Immature natural killer cell (primary cell): ENCODE measurements around the gene SYVN1. TPM values are rescaled to one million over a fixed set of nuclear protein-coding genes. Genes with fewer than 3 reads are reported as not detected.
A peak's percentile ranks its signal among the peaks of the same experiment; 100 is the strongest.
"Not testable (repeated sequence)": the region's sequence is repeated elsewhere in the genome, so short reads cannot be mapped to it uniquely, and the experiment has no call there.

Experiments
- DNase-seq, 3 donors: peaks; one replicate each; pipeline ENCODE4 v3.0.0; 2022; ENCODE audit warnings: mixed read lengths in 1 of 3
- H3K27ac Mint-ChIP-seq, 6 donors: one replicate each; pipeline ENCODE4 v1.8.0; 2020; ENCODE audit warnings: mixed read lengths in 6 of 6, mild to moderate bottlenecking in 5 of 6, inconsistent platforms in 4 of 6, moderate library complexity in 3 of 6
- H3K27me3 Mint-ChIP-seq, 3 donors: one replicate each; pipeline ENCODE4 v1.8.0; 2020 to 2021; ENCODE audit warnings: low read depth in 3 of 3, mild to moderate bottlenecking in 3 of 3, mixed read lengths in 3 of 3, moderate library complexity in 3 of 3, inconsistent platforms in 1 of 3
- H3K36me3 Mint-ChIP-seq, 3 donors: one replicate each; pipeline ENCODE4 v1.8.0; 2020; ENCODE audit warnings: mixed read lengths in 3 of 3, inconsistent platforms in 2 of 3, mild to moderate bottlenecking in 2 of 3
- H3K4me1 Mint-ChIP-seq, 2 donors: one replicate each; pipeline ENCODE4 v1.8.0; 2020; ENCODE audit warnings: inconsistent platforms in 2 of 2, mild to moderate bottlenecking in 2 of 2, mixed read lengths in 2 of 2, moderate library complexity in 1 of 2
- H3K4me3 Mint-ChIP-seq, 5 donors: one replicate each; pipeline ENCODE4 v1.8.0; 2020; ENCODE audit warnings: mild to moderate bottlenecking in 5 of 5, mixed read lengths in 5 of 5, inconsistent platforms in 3 of 5, moderate library complexity in 3 of 5
- H3K9me3 Mint-ChIP-seq, 6 donors: one replicate each; pipeline ENCODE4 v1.8.0; 2020; ENCODE audit warnings: mild to moderate bottlenecking in 6 of 6, mixed read lengths in 6 of 6, inconsistent platforms in 4 of 6, moderate library complexity in 3 of 6
- polyA plus RNA-seq, 3 donors: library from polyadenylated mRNA; unstranded; fragments of 300-500 nt; fragmentation: Illumina TruSeq; gene quantifications; one replicate each; pipeline ENCODE4 v1.2.3, GENCODE V29; 2021

Gene SYVN1
- polyA plus RNA-seq, 3 donors from 2014 or later = 2.3 to 21.8 (median 7.7) TPM

GRCh38 chr11:65165410-65166317 lies 31.3 kb upstream of the SYVN1 start:
- H3K4me3 Mint-ChIP-seq = no peak overlapping the region
- peaks cover 13 to 17% of the 10 kb centered on the region in 2 donors for H3K4me1 Mint-ChIP-seq
- H3K27ac Mint-ChIP-seq = no peak overlapping the region
- peaks cover 2 to 5% (median 5%) of the 10 kb centered on the region in 3 donors for H3K27me3 Mint-ChIP-seq
- H3K36me3 Mint-ChIP-seq = no peaks in the 10 kb centered on the region
- no peak for DNase-seq
- no peaks in the 10 kb centered on the region for H3K9me3 Mint-ChIP-seq

DNA sequence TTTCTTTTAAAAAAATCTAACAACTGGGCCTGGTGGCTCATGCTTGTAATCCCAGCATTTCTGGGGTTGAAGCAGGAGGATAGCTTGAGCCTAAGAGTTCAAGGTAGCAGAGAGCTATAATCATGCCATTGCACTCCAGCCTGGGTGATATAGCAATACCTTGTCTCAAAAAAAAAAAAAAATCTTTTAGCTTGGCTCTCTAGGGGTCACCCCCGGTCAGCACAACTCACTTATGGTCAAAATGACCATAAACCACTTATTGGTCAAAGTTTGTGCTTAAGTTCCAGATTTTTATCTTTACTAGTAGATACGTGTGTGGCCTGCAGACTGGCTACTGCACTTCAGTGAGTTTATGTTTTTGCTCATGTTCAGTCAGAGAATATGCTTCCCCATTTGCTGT lies 29.4 kb upstream of the SYVN1 start:
- H3K9me3 Mint-ChIP-seq = no peaks in the 10 kb centered on the region
- H3K4me1 Mint-ChIP-seq = peaks cover 3 to 5% of the 10 kb centered on the region in 2 donors
- H3K4me3 Mint-ChIP-seq = no peak overlapping the region
- no peaks in the 10 kb centered on the region for H3K36me3 Mint-ChIP-seq
- peaks cover 2 to 5% (median 2%) of the 10 kb centered on the region in 3 donors for H3K27me3 Mint-ChIP-seq
- H3K27ac Mint-ChIP-seq = no peak overlapping the region
- no peak for DNase-seq

DNA sequence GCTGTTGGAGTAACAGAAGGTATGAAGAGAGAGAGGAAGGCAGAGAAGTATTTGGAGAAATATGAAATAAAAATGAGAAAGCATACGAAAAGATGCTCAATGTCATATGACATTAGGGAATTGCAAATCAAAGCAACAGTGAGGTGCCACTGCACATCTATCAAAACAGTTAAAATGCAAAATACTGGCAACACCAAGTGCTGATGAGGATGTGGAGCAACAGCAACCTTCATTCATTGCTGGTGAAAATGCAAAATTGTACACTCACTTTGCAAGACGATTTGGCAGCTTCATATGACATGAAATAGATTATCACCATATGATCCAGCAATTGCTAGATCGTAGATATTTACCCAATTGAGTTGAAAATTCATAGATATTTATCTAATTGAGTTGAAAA lies 26.3 kb upstream of the SYVN1 start:
- no peak overlapping the region for H3K27ac Mint-ChIP-seq

GRCh38 chr11:65159012-65159411 lies 24.7 kb upstream of the SYVN1 start:
- Mint-ChIP-seq H3K9me3 (no peaks in the 10 kb centered on the region), H3K4me3 (no peak overlapping the region), H3K36me3 (no peaks in the 10 kb centered on the region), H3K27me3 (peaks cover 2 to 3% (median 3%) of the 10 kb centered on the region in 3 donors), H3K27ac (no peak overlapping the region), H3K4me1 (no peaks in the 10 kb centered on the region)
- no peak for DNase-seq

More for the DNA sequence above, 26.3 kb upstream of the SYVN1 start:
- Mint-ChIP-seq H3K9me3 (no peaks in the 10 kb centered on the region), H3K36me3 (no peaks in the 10 kb centered on the region), H3K4me1 (no peaks in the 10 kb centered on the region), H3K27me3 (peaks cover 2 to 3% (median 3%) of the 10 kb centered on the region in 3 donors), H3K4me3 (no peak overlapping the region)
- DNase-seq = no peak

DNA sequence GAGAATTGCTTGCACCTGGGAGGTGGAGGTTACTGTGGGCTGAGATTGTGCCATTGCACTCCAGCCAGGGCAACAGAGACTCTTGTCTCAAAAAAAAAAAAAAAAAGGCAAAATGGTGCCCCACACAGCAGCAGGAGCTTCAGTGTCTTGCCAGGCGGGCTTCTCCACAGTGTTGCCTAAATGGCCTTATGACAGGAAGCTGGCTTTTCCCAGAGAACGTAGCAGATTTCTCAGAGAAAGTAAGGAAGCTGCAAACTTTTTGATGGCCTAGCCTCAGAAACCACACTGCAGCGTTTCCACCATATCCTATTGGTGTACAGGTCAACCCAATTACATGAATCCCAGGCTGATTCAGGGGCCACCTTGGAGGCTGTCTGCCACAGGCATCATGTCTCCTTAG lies 23.0 kb upstream of the SYVN1 start:
- DNase-seq = no peak
- Mint-ChIP-seq H3K36me3 (no peaks in the 10 kb centered on the region), H3K4me1 (no peaks in the 10 kb centered on the region), H3K9me3 (no peaks in the 10 kb centered on the region), H3K27me3 (peaks cover 0 to 3% (median 2%) of the 10 kb centered on the region in 3 donors), H3K27ac (no peak overlapping the region), H3K4me3 (no peak overlapping the region)

- H3K4me1 Mint-ChIP-seq = no peaks in the 10 kb centered on the region
- no peak for DNase-seq
- H3K9me3 Mint-ChIP-seq = no peaks in the 10 kb centered on the region
- peaks cover 0 to 3% (median 2%) of the 10 kb centered on the region in 3 donors for H3K27me3 Mint-ChIP-seq
- no peaks in the 10 kb centered on the region for H3K36me3 Mint-ChIP-seq
- no peak overlapping the region for H3K4me3 Mint-ChIP-seq
- H3K27ac Mint-ChIP-seq = no peak overlapping the region
Measured at GRCh38 chr11:65156926-65157325, 22.6 kb upstream of the SYVN1 start.

DNA sequence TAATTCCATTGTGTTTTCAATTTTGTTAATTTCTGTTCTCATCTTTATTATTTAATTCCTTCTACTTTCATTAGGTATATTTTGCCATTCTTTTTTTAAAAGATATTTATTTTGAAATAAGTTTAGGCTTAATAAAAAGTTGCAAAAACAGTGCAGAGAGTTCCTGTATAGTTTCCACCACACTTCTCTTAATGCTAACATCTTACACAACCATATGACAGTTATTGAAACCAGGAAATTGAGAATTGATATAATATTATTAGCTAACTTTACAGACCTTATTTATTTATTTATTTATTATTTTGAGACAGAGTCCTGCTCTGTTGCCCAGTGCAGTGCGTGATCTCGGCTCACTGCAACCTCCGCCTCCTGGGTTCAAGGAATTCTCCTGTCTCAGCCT lies 21.9 kb upstream of the SYVN1 start:
- Mint-ChIP-seq H3K9me3 (no peaks in the 10 kb centered on the region), H3K4me1 (no peaks in the 10 kb centered on the region), H3K4me3 (no peak overlapping the region), H3K27ac (no peak overlapping the region), H3K27me3 (peaks cover 0 to 4% (median 2%) of the 10 kb centered on the region in 3 donors), H3K36me3 (no peaks in the 10 kb centered on the region)
- DNase-seq = no peak

DNA sequence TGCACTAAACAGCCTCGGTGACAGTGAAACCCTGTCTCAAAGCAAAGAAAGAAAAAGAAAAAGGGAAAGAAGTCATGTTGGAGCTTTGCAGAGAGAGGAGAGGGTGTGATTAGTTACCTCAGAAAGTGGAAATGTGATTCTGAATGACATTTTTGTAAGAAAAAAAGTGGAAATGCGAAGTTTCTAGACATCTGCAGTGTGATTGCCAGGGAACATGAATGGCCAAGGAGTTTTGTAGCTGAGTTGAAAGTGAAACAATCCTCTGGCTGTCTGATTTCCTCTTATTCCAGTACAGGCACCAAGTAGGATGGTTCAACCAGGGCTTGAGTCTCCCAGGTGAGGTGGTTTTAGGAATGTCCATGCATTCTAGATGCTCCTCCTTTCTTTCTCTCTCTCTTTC lies 17.8 kb upstream of the SYVN1 start:
- no peaks in the 10 kb centered on the region for H3K36me3 Mint-ChIP-seq
- no peaks in the 10 kb centered on the region for H3K4me1 Mint-ChIP-seq

GRCh38 chr11:65151331-65151899 lies 17.1 kb upstream of the SYVN1 start:
- Mint-ChIP-seq H3K4me3 (no peak overlapping the region), H3K27ac (peak overlapping the region in 1 of 6 donors; percentile 17), H3K4me1 (no peaks in the 10 kb centered on the region)

More for the DNA sequence above, 17.8 kb upstream of the SYVN1 start:
- Mint-ChIP-seq H3K27ac (peak overlapping the region in 1 of 6 donors; percentile 46), H3K4me3 (no peak overlapping the region), H3K27me3 (peaks cover 0 to 2% (median 2%) of the 10 kb centered on the region in 3 donors), H3K9me3 (no peaks in the 10 kb centered on the region)
- no peak for DNase-seq

GRCh38 chr11:65150509-65151299 lies 16.4 kb upstream of the SYVN1 start:
- H3K4me3 Mint-ChIP-seq = no peak overlapping the region
- no peak for DNase-seq
- no peaks in the 10 kb centered on the region for H3K36me3 Mint-ChIP-seq
- H3K9me3 Mint-ChIP-seq = no peaks in the 10 kb centered on the region
- H3K27ac Mint-ChIP-seq = peak overlapping the region in 1 of 6 donors; percentile 63
- H3K27me3 Mint-ChIP-seq = peaks cover 0 to 2% (median 2%) of the 10 kb centered on the region in 3 donors
- no peaks in the 10 kb centered on the region for H3K4me1 Mint-ChIP-seq

More at GRCh38 chr11:65151331-65151899, 17.1 kb upstream of the SYVN1 start:
- DNase-seq = no peak
- Mint-ChIP-seq H3K9me3 (no peaks in the 10 kb centered on the region), H3K27me3 (peaks cover 0 to 2% (median 2%) of the 10 kb centered on the region in 3 donors), H3K36me3 (no peaks in the 10 kb centered on the region)

GRCh38 chr11:65150131-65150508 lies 15.8 kb upstream of the SYVN1 start:
- not testable (repeated sequence) for H3K36me3 Mint-ChIP-seq, H3K27ac Mint-ChIP-seq, H3K27me3 Mint-ChIP-seq, DNase-seq, H3K9me3 Mint-ChIP-seq, H3K4me1 Mint-ChIP-seq, H3K4me3 Mint-ChIP-seq

DNA sequence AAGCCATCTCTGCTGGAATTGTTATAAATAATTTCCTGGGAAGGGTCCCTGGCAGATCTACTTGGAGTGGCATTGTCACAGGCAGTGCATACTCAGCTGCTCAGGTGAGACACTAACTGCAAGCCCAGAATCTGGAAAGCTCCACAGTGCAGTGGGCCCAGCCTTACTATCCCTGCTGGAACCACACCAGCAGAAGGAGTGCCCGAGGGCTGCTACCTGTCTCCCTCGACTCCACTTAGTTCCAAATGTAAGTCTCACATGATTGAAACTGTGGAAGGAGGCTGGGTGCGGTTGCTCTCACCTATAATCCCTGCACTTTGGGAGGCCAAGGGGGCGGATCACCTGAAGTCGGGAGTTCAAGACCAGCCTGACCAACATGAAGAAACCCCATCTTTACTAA lies 14.3 kb upstream of the SYVN1 start:
- no peak for DNase-seq
- H3K27me3 Mint-ChIP-seq = peaks cover 0 to 8% (median 2%) of the 10 kb centered on the region in 3 donors
- no peak overlapping the region for H3K4me3 Mint-ChIP-seq
- H3K9me3 Mint-ChIP-seq = no peaks in the 10 kb centered on the region
- no peak overlapping the region for H3K27ac Mint-ChIP-seq
- H3K36me3 Mint-ChIP-seq = no peaks in the 10 kb centered on the region
- H3K4me1 Mint-ChIP-seq = no peaks in the 10 kb centered on the region

GRCh38 chr11:65147352-65148075 lies 13.2 kb upstream of the SYVN1 start:
- peaks cover 0 to 10% (median 3%) of the 10 kb centered on the region in 3 donors for H3K27me3 Mint-ChIP-seq
- H3K9me3 Mint-ChIP-seq = no peaks in the 10 kb centered on the region

More at GRCh38 chr11:65147352-65148075, 13.2 kb upstream of the SYVN1 start:
- Mint-ChIP-seq H3K36me3 (no peaks in the 10 kb centered on the region), H3K4me3 (no peak overlapping the region), H3K27ac (no peak overlapping the region), H3K4me1 (no peaks in the 10 kb centered on the region)
- DNase-seq = no peak
